HepG2 (cell line): Measurements from ENCODE around the gene CSNK2B. TPM values are rescaled to one million over a fixed set of nuclear protein-coding genes. Genes with fewer than 3 reads are reported as not detected.
A peak's percentile ranks its signal among the peaks of the same experiment; 100 is the strongest.

Experiments used
- ADNP ChIP-seq: sonication (generic); formaldehyde crosslinking; IDR thresholded peaks from 2 replicates; pipeline ENCODE4 v1.4.0; 2020; ENCODE audit warnings: missing genetic modification reagents
- AKAP8 ChIP-seq: sonication (generic); formaldehyde crosslinking; IDR thresholded peaks from 2 replicates; pipeline ENCODE4 v1.5.1; 2020; ENCODE audit warnings: mild to moderate bottlenecking, missing genetic modification reagents
- HDAC2 ChIP-seq: sonication (generic); formaldehyde crosslinking; IDR thresholded peaks from 2 replicates; pipeline ENCODE4 v1.4.0; 2020; ENCODE audit warnings: missing genetic modification reagents
- HNRNPH1 ChIP-seq: fragments of 200-400 bp; formaldehyde crosslinking; optimal IDR thresholded peaks from 2 replicates; pipeline ENCODE3; 2017; ENCODE audit warnings: mild to moderate bottlenecking, low read depth, low read length
- HNRNPK ChIP-seq: fragments of 200-400 bp; formaldehyde crosslinking; IDR thresholded peaks from 2 replicates; pipeline ENCODE4 v1.6.1; 2018; ENCODE audit warnings: low read length, low read depth, moderate library complexity, mild to moderate bottlenecking; ENCODE audit not compliant: poor library complexity, severe bottlenecking
- HNRNPLL ChIP-seq: fragments of 200-400 bp; formaldehyde crosslinking; IDR thresholded peaks from 2 replicates; pipeline ENCODE4 v1.6.1; 2017; ENCODE audit warnings: mild to moderate bottlenecking, low read depth, low read length; ENCODE audit not compliant: poor library complexity, severe bottlenecking
- HOXA3 ChIP-seq: sonication (generic); formaldehyde crosslinking; IDR thresholded peaks from 2 replicates; pipeline ENCODE4 v1.5.0; 2020; ENCODE audit warnings: missing genetic modification reagents
- KDM2A ChIP-seq: sonication (generic); formaldehyde crosslinking; IDR thresholded peaks from 2 replicates; pipeline ENCODE4 v1.4.0; 2020; ENCODE audit warnings: low read depth, missing genetic modification reagents, borderline replicate concordance
- LBX2 ChIP-seq: sonication (generic); formaldehyde crosslinking; IDR thresholded peaks from 2 replicates; pipeline ENCODE4 v1.5.0; 2020; ENCODE audit warnings: missing genetic modification reagents, mild to moderate bottlenecking, borderline replicate concordance
- MAX ChIP-seq: IDR thresholded peaks from 2 replicates; pipeline ENCODE4 v1.6.1; 2012; ENCODE audit warnings: inconsistent platforms
- NFE2L1 ChIP-seq: sonication (generic); formaldehyde crosslinking; IDR thresholded peaks from 2 replicates; pipeline ENCODE4 v1.4.0; 2020; ENCODE audit warnings: missing genetic modification reagents, mild to moderate bottlenecking, borderline replicate concordance
- REPIN1 ChIP-seq: sonication (generic); formaldehyde crosslinking; IDR thresholded peaks from 2 replicates; pipeline ENCODE4 v1.8.0; 2022; ENCODE audit warnings: missing genetic modification reagents, low read depth, mild to moderate bottlenecking, borderline replicate concordance
- SMARCC2 ChIP-seq: fragments of 450-650 bp; IDR thresholded peaks from 2 replicates; pipeline ENCODE4 v1.6.1; 2017; ENCODE audit warnings: antibody characterized with exemption, mild to moderate bottlenecking
- TAF15 ChIP-seq: fragments of 200-400 bp; formaldehyde crosslinking; IDR thresholded peaks from one replicate; pipeline ENCODE4 v1.6.1; 2018; ENCODE audit warnings: mild to moderate bottlenecking, low read depth, low read length; ENCODE audit not compliant: poor library complexity, severe bottlenecking
- THAP8 ChIP-seq: sonication (generic); formaldehyde crosslinking; IDR thresholded peaks from 2 replicates; pipeline ENCODE4 v1.5.1; 2020; ENCODE audit warnings: missing genetic modification reagents, mild to moderate bottlenecking, borderline replicate concordance
- THAP9 ChIP-seq: sonication (generic); formaldehyde crosslinking; IDR thresholded peaks from 2 replicates; pipeline ENCODE4; 2020; ENCODE audit warnings: missing genetic modification reagents, mild to moderate bottlenecking, borderline replicate concordance
- TOE1 ChIP-seq: sonication (generic); formaldehyde crosslinking; IDR thresholded peaks from 2 replicates; pipeline ENCODE4 v1.4.0; 2020; ENCODE audit warnings: mild to moderate bottlenecking, missing genetic modification reagents
- ZC3H13 ChIP-seq: sonication (generic); formaldehyde crosslinking; IDR thresholded peaks from 2 replicates; pipeline ENCODE4 v1.8.1; 2023; ENCODE audit warnings: mild to moderate bottlenecking, missing genetic modification reagents, moderate library complexity
- ZFY ChIP-seq: sonication (generic); formaldehyde crosslinking; IDR thresholded peaks from 2 replicates; pipeline ENCODE4 v1.4.0; 2020; ENCODE audit warnings: missing genetic modification reagents
- ZMYM4 ChIP-seq: sonication (generic); formaldehyde crosslinking; IDR thresholded peaks from 2 replicates; pipeline ENCODE4 v1.8.1; 2023; ENCODE audit warnings: mild to moderate bottlenecking, missing genetic modification reagents
- ZNF20 ChIP-seq: sonication (generic); formaldehyde crosslinking; IDR thresholded peaks from 2 replicates; pipeline ENCODE4 v1.4.0; 2020; ENCODE audit warnings: mild to moderate bottlenecking, moderate library complexity, missing genetic modification reagents
- ZNF432 ChIP-seq: sonication (generic); formaldehyde crosslinking; IDR thresholded peaks from 2 replicates; pipeline ENCODE4 v1.5.0; 2020; ENCODE audit warnings: missing genetic modification reagents, mild to moderate bottlenecking, borderline replicate concordance
- ZNF503 ChIP-seq: sonication (generic); formaldehyde crosslinking; IDR thresholded peaks from 2 replicates; pipeline ENCODE4 v1.4.0; 2020; ENCODE audit warnings: missing genetic modification reagents
- ZNF616 ChIP-seq: sonication (generic); formaldehyde crosslinking; IDR thresholded peaks from 2 replicates; pipeline ENCODE4 v1.5.0; 2020; ENCODE audit warnings: low read depth, mild to moderate bottlenecking, missing genetic modification reagents
- ZNF672 ChIP-seq: sonication (generic); formaldehyde crosslinking; IDR thresholded peaks from 2 replicates; pipeline ENCODE4 v1.8.1; 2022; ENCODE audit warnings: missing genetic modification reagents
- polyA plus RNA-seq, 8 experiments: library from polyadenylated mRNA; depleted of rRNA in 3 of 8; stranded (reverse) in 7 of 8; unstranded in 1 of 8; fragments of >200 nt; fragmentation: Illumina TruSeq in 4 of 8; extraction: Trizol in 4 of 8; gene quantifications; 2 replicates each; pipeline versions ENCODE4 v1.2.1 to v1.2.3, GENCODE V29; 2011 to 2016; ENCODE audit warnings: low read depth in 4 of 8, missing spikeins in 1 of 8, mixed read lengths in 1 of 8; ENCODE audit not compliant: insufficient read depth in 1 of 8
- total RNA-seq, 5 experiments: library from RNA; depleted of rRNA; stranded (reverse); fragments of >200 nt; fragmentation: Illumina TruSeq; extraction: Trizol; gene quantifications; 2 replicates each; pipeline ENCODE4 v1.2.3, GENCODE V29; 2016; ENCODE audit warnings: low read depth in 1 of 5

Gene CSNK2B
- total and polyA plus RNA-seq, 2 of the 13 experiments (the other 11 are each of a cell fraction or from before 2014, with no cell fraction given), result 111 to 296 TPM

GRCh38 chr6:31717499-31718222 lies 51.8 kb downstream of the CSNK2B start (continued):
- TF ChIP-seq ADNP (CRISPR knock-in tag) (no peak), KDM2A (CRISPR knock-in tag) (peak; percentile 68; the same call in 1 of the 2 replicates), ZNF503 (CRISPR knock-in tag) (no peak), THAP8 (CRISPR knock-in tag) (no peak), TAF15 (no peak), ZFY (CRISPR knock-in tag) (no peak), AKAP8 (no peak), HNRNPLL (peak; percentile 27), NFE2L1 (CRISPR knock-in tag) (no peak), TOE1 (CRISPR knock-in tag) (no peak), ZC3H13 (CRISPR knock-in tag) (no peak), HNRNPK (peak; percentile 22), LBX2 (CRISPR knock-in tag) (no peak), HDAC2 (peak; percentile 56; the same call in 1 of the 2 replicates), SMARCC2 (no peak), THAP9 (CRISPR knock-in tag) (peak; percentile 95; the same call in 1 of the 2 replicates), HNRNPH1 (no peak), ZMYM4 (CRISPR knock-in tag) (no peak), REPIN1 (CRISPR knock-in tag) (no peak), ZNF672 (CRISPR knock-in tag) (no peak), ZNF20 (CRISPR knock-in tag) (no peak), ZNF432 (no peak), ZNF616 (CRISPR knock-in tag) (no peak), HOXA3 (CRISPR knock-in tag) (no peak), MAX (peak; percentile 64; the same call in 1 of the 2 replicates)
